ENCODE measurements around the gene DEUP1.
"Not testable (repeated sequence)": the region's sequence is repeated elsewhere in the genome, so short reads cannot be mapped to it uniquely, and the experiment has no call there.

Gene DEUP1

DNA sequence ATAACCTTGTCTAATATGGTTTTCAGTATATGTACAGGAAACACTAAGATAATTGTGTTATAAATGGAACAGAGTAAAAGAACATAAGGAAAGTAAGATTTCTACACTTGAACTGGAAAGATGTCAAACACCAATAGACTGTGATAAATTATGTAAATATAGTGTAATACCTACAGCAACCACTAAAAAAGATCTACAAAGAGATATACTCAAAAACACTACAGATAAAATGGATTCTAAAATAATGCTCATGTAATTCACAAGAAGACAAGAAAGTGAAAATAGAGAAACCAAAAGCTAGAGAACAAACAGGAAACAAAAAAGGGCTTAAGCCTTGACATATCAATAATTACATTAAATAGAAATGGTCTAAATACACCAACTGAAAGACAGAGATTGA is 30.9 kb downstream of the DEUP1 start:
- DNase-seq (ENCODE audit: low read depth): no peak

DNA sequence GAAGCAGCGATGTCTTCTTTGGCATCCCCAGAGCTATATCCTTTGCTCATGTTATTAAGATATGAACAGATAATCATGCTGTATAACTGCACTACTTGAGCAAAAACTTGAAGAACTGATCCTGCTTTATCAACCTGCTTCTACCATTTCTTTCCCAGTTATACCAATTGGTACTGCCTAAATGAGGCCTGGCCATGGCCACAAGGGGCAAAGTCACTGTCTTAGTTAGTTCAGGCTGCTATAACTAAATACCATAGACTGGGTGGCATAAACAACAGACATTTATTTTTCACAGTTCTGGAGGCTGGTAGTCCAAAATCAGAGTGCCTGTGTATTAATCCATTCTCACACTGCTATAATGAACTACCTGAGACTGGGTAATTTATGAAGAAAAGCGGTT is 37.5 kb downstream of the DEUP1 start:
- DNase-seq (ENCODE audit: low read depth): no peak

DNA sequence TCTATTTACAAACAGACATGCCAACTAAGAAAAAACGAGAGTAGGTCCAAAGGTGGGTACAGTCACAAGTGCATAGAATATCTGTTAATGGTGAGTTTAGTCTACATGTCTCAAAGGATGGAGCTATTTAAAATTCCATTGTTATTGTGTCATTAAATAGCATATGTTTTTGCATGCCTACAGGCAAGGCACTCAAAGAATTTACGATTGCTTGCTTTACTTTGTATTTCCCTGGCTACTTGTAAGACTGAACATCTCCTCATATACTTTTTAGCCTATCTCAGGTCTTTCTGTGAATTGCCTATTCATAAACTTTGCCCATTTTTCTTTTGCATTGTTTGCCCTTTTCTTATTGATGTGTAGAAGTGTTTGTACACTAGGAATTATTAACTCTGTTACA is 39.7 kb downstream of the DEUP1 start:
- DNase-seq (ENCODE audit: low read depth): no peak

DNA sequence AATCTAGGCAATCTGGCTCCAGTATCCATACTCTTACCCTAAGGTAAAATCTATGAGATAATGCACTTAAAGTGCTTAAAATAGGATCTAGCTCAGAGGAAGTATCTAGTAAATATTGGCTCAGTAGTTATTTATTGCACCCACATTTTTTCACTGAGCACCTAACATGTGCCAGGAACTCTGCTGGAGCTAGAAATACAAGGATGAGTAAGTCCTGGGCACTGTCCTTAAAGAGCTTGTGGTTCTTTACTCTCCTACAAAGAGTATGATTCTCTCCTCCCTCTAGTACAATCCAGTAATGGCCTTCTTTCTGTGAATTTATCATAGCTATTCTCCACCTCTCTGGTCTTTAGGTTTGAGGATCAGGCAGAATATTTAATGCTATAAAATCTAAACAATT is 59.2 kb downstream of the DEUP1 start:
- no peak for DNase-seq (ENCODE audit: low read depth)

DNA sequence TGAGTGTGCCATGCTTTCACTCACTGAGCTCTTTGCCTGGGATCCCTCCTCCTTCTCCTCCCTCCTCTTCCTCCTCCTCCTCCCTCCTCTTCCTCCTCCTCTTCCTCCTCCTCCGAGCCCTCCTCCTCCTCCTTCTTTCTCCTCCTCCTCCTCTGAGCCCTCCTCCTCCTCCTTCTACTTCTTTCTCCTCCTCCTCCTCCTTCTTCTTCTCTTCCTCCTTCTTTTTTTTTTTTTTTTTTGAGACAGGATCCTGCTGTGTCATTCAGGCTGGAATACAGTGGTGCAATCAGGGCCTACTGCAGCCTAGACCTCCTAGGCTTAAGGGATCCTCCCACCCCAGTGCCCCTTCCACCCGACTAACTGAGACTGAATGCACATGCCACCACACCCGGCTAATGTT is 62.3 kb downstream of the DEUP1 start:
- no peak for DNase-seq (ENCODE audit: low read depth)

DNA sequence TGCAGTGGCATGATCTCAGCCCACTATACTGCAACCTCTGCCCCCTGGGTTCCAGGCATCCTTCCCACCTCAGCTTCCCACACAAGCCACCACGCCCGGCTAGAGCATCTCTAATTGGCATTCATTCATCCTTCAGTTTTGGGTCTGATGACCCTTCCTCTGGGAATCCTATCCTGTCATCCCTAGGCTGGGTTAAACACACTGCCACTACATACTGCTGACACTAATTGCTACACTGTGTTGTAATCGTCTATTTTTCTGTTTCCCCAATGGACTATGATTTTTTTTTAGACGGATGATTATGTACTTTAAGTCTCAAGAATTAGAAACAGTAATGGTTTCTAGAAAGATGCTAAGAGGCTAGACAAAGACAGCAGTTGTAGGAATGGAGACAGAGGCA is 62.8 kb downstream of the DEUP1 start:
- DNase-seq (ENCODE audit: low read depth): no peak

DNA sequence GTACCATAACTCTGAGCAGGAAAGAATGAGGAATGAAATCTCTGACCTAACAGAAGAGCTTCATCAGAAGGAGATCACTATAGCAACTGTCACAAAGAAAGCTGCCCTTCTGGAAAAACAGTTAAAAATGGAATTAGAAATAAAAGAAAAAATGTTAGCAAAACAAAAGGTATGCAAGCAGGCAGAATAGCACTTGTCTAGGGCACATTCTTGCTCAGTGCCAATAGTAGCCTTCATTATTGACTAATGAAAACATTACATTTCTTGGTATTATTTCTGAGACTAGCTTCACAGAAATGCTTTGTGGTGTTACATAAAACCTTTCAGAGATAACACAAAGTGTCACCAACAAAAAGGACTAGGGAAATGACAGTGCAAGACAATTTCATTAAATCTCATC is 63.9 kb downstream of the DEUP1 start:
- no peak for DNase-seq (ENCODE audit: low read depth)

DNA sequence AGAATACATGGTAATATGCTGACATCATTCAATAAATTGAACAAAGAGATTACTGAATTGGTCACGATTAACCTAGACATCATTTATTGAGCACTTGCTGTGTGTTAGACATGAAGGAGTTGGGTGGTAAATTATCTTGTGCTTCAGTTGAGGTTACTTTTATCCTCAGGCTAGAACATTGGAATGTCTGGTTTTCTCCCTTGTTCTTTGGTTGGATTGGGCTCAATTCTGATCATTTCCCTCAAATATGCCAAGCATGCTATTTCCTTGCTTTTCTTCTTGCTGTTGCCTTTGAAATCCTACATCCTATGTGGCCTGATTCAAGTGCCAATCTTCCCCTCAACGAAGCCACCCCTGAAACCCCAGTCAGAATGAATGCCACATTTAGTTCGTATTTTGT is 65.8 kb downstream of the DEUP1 start:
- no peak for DNase-seq (ENCODE audit: low read depth)

DNA sequence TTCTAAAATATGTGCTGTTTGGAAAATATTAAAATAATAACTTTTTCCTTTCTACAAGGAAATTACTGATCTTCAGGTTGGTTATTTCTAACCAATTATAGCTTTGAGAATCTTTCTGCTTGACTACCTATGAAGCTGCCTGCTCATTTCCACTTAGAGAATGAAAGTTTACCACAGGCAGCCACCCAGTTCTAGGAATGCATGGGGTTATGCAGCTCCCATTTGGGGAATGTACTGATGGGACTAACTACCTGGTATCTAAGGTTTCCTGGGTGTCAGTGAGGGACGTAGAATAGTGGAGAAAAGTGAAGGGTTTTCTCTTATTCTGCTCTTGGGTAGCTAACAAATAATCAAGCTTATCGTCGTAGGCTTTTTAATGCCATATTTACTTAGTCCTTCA is 73.4 kb downstream of the DEUP1 start:
- no peak for DNase-seq (ENCODE audit: low read depth)

DNA sequence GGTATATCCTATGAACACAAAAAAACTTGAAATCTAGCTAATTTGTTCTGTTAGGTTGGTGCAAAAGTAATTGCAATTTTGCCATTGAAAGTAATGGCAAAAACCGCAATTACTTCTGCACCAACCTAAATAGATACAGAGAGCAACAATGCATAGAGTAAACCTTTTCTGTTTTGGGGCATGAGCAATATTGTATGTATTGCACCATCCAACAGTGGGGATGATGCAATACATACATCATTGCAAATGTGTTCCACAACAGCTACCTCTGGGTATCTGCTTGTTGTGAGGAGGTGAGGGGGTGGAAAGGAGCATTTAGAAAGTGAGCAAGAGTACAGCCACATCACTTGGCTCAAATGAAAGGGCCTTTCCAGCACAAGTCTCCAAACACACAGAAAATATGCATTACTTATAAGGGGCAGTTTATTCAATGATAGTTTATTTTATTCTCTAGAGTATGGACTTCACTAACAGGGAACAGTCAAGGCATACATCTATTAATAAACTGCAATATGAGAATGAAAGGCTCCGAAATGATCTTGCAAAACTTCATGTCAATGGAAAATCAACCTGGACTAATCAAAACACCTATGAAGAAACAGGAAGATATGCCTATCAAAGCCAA is 77.3 kb downstream of the DEUP1 start:
- DNase-seq (ENCODE audit: low read depth): no peak

DNA sequence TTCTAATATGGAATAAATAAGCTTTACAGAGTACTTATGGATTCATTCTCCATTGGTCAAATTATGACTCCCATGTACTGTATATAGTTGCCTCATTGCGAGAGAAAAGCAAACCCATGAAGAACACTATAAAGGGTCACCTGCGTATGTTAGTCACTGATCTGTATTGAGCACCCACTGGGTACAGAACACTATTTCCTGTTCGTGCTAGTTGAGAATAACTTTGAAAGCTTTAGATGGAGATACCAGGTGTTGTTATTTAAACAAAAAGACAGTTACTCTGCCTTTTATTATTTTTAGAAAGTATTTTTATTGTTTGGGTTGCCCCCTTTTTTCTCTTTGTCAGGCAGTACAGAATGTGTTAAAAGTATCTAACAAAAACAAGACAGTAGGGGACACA is 79.9 kb downstream of the DEUP1 start:
- DNase-seq (ENCODE audit: low read depth): no peak

DNA sequence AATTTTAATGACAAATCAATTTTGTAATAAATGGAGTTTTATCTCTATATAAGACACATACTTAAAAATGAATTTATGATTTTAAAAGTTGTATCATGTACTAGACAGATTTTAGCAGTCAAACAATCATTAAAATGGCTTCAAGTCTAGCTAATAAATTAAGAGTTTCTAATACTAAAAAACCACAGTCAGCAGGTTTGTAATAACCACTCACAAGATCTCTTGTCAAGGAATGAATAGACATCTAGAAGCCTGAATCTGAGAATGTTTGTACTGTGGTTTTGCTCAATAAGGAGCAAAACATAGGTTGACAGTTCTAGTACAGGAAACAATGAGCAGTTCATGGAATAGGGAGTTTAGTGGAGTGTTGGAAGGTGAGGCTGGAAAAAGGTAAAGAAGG is 81.2 kb downstream of the DEUP1 start:
- DNase-seq (ENCODE audit: low read depth): no peak

DNA sequence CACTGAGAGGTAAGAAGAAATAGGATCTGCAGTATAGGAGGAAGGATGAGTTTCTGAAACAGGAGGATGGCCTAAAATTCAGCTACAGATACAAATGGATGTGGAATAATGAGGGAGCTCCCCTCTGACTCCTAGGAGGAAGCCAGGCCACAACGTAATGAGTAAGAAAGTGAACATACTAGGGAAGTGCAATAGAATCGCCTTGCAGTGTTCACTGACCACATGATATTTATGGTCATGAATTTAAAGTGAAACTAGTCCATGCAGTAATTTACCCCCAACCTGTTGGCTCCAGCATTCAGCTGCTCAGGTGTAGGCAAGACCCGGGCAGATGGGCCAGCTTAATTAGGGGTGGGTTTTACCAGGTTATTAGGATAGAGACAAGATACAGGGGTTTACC is 101.7 kb downstream of the DEUP1 start:
- DNase-seq (ENCODE audit: low read depth): no peak

DNA sequence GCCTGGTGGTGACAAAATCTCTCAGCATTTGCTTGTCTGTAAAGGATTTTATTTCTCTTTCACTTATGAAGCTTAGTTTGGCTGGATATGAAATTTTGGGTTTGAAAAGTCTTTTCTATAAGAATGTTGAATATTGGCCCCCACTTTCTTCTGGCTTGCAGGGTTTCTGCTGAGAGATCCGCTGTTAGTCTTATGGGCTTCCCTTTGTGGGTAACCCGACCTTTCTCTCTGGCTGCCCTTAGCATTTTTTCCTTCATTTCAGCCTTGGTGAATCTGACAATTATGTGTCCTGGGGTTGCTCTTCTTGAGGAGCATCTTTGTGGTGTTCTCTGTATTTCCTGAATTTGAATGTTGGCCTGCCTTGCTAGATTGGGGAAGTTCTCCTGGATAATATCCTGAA is 112.7 kb downstream of the DEUP1 start:
- DNase-seq (ENCODE audit: low read depth): not testable (repeated sequence)

DNA sequence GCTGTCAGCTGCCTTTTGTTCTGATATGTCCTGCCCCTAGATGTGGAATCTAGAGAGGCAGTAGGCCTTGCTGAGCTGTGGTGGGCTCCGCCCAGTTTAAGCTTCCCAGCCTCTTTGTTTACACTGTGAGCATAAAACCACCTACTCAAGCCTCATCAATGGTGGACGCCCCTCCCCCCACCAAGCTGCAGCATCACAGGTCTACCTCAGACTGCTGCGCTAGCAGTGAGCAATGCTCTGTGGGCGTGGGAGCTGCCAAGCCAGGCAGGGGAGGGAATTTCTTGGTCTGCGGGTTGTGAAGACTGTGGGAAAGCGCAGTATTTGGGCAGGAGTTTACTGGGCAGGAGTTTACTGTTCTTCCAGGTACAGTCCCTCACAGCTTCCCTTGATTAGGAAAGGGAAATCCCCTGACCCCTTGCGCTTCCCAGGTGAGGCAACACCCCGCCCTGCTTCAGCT is 114.1 kb downstream of the DEUP1 start:
- peak; percentile 24 for DNase-seq (ENCODE audit: low read depth)

DNA sequence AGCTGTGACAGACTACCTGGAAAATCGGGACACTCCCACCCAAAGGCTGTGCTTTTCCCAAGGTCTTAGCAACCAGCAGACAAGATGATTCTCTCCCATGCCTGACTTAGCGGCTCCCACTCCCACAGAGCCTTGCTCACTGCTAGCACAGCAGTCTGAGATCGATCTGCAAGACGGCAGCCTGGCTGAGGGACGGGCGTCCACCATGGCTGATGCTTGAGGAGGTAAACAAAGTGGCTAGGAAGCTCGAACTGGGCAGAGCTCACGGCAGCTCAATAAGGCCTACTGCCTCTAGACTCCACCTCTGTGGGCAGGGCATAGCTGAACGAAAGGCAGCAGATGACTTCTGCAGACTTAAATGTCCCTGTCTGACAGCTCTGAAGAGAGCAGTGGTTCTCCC is 127.7 kb downstream of the DEUP1 start:
- DNase-seq (ENCODE audit: low read depth): no peak

DNA sequence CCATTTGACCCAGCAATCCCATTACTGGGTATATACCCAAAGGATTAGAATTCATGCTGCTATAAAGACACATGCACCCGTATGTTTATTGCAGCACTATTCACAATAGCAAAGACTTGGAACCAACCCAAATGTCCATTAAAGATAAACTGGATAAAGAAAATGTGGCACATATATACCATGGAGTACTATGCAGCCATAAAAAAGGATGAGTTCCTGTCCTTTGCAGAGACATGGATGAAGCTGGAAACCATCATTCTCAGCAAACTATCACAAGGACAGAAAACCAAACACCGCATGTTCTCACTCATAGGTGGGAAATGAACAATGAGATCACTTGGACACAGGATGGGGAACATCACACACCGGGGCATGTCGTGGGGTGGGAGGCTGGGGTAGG is 133.1 kb downstream of the DEUP1 start:
- not testable (repeated sequence) for DNase-seq (ENCODE audit: low read depth)

DNA sequence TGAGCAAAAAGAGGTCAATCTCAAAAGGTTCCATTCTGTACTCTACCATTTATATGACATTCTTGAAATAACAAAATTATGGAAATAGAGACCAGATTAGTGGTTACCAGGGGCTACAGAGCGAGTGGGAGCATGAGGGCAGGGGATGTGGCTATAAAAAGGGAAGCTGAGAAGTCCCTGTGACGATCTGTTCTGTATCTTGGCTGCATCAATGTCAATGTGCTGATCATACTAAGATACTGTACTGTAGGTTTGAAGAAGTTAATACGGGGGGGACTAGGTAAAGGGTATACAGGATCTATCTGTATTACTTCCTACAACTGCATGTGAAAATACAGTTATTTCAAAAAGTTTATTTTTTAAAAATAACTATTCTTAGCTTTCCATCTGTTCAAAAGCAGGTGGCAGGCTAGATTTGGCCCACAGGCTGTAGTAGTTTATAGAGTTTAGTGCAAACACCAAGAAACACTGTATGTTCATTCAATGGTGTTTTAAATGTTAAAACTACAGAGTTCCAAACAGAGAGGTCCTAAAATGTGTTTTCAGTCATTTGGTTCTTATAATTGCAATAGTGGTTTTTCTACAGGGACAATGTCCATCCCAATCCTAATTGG is 134.5 kb downstream of the DEUP1 start:
- no peak for DNase-seq (ENCODE audit: low read depth)

DNA sequence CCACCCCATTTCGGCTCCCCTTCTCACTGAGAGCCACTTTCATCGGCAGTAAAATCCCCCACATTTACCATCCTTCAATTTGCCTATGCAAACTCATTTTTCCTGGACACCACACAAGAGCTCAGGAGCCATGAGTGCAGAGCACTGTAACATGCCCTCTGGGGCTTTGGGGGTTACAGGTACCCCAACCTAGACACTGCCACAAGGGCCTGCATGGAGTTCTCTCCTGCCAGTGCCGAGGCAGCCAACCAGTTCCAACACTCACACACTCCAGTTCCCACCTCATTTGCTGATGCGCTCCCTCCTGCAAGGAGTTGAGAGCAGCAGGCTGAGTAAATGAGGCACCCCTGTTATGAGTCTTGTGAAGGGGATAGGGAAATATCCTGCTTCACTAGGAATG is 136.5 kb downstream of the DEUP1 start:
- no peak for DNase-seq (ENCODE audit: low read depth)

DNA sequence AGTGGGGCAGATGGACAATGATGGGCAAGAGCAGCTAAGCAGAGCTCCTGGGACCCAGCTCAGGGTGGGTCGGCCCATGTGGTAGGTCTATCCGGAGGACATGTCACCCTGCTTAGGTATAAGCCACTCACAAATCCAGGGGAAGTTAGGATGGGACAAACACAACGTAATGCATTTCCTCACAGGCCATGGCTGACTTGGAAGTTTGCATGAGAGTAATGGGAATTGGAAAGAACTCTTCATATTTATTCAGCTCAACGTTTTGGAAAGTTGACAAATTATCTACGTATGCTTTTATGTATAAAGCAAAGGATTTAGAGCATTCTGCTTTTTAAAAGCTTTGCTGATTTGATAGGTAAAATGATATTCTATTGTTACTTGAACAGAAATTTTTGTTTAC is 137.7 kb downstream of the DEUP1 start:
- DNase-seq (ENCODE audit: low read depth): no peak

DNA sequence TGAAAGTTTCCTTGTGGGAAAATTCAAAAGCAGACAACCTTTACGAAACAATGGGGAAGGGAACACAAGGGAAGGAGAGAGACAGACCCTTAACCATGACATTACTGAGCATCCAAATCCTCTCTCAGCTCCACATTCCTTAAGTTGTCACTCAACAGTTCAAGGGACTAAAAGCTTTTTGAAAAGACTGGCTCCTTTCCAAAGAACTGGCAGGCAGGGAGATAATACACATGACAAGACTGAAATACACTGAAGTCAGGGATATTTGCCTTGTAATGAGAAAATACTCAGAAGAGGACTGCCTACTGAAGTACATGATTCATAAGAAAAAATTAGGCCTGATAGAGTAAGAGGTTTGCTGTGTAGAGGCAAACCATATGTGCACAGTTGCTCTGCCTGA is 143.6 kb downstream of the DEUP1 start:
- no peak for DNase-seq (ENCODE audit: low read depth)

DNA sequence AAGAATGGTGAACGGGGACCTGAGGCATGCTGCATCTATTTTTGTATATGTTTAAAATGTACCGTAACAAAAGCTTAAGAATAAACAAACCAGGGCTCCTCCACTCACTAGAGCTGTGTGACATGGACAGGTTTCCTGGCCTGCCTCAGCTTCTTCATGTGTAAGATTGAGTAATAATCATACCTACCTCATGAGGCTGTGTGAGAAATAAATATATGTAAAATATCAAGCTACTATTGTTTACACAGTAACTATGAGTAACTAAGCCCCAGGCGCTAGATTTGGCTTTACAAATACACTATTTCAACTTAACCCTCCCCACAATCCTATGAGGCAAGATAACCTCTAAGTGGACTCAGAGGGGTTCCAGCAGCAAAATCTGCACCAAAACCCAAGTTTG is 146.3 kb downstream of the DEUP1 start:
- DNase-seq (ENCODE audit: low read depth): no peak

DNA sequence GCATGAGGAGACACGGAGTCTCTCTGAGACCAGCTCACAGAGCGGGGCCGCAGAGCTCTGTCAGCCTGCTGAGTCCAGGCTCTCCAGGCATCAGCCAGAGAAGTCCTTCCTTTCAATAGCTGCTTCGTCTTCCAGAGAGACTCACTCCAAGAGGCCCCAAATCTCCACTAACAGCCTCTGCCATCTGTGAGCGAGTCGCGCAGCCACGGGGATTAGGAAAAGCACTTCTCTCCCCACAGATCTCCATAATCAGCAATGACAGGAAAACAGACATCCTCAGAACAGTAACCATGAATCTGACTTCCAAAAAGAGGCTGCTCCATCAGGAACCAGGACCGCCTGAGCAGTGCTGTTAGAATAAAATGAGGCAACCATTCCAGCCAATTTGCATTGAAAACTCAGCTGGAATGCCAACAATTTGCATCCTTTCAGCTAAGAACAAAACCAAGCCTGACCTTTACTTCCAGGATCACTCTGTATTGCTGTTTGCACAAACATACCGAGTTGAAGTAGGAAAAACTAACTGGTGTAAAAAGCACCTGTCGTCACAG is 147.2 kb downstream of the DEUP1 start:
- no peak for DNase-seq (ENCODE audit: low read depth)

DNA sequence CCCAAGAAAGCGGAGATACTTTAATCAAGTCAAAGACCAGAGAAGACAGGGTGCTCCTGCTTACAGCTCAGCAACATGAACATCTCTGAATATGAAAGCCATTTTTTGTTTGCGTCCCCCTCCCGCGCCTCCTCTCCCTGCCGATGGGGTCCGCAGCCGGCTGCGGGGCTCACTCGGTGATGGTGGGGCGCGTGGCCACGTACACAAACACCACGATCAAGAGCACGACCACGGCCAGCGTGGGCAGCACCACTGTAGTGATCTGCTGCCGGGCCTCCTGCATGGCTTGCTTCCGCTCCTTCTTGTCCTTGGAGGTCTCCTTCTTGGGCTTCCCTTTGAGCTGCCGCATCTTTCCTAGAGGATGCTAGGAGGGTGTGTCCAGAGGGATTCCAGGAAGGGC is 148.3 kb downstream of the DEUP1 start:
- no peak for DNase-seq (ENCODE audit: low read depth)

All from activated T-helper 9 cell treated with anti-CD3 and anti-CD28 coated beads, Interleukin-2, amount 50 U/mL, for 16 hours (primary cell).